NCI-H2029 (cell line): ENCODE results near the gene BTRC.
A peak's percentile ranks its signal among the peaks of the same experiment; 100 is the strongest.
"Not testable (repeated sequence)": the region's sequence is repeated elsewhere in the genome, so short reads cannot be mapped to it uniquely, and the experiment has no call there.

Experiments used
- DNase-seq: peaks from one replicate; lab custom pipeline; 2025; lab: John Stamatoyannopoulos, UW

BTRC gene

DNA sequence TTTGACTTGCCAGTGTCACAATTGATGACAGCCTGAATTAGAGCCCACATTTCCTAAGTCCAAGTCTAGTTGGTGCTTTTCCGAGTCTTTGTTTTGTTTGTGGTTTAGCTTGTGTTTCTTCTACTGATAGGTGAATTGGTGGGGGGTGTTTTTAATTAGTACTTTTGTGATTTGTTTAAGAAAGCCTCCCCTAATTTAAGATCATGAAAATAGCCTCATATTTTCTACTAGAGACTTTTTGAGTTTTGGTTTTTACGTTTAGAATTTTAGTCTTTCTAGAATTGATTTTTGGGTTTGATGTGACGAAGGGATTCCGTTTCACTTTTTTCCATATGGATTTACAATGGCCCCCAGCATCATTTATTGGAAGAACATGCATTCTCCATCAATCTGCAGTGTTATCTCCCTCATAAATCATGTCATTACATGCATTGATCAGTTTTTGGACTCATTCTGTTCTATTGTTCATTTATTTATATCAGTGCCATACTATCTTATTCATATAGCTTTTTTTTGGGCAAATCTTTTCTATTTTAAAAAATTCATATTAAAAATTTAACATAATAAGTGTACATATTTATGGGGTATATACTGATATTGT lies 32.8 kb downstream of the BTRC start:
- no peak for DNase-seq

DNA sequence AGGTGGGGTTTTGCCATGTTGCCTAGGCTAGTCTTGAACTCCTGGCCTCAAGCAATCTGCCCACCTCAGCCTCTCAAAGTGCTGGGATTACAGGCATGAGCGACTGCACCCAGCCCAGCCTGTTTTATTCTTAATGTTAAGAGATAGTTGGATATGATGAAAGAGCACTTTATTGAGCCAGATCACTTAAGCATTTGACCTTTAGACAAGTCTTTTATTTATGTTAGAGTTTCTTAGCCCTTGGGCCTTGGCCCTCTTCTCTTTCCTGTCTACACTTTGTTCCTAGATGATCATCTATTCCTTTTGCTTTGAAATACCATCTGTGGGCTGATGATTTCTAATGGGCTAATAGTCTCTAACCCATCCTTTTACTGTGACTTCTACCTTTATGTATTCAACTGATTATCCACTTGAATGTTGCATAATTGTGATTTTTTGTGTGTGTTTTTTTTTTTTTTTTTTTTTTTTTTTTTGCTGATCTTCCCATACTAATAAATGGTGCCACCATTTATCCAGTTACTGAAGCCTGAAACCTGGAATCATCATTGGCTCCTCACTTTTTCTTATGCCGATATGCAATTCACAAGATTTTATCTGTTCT lies 34.8 kb downstream of the BTRC start:
- no peak for DNase-seq

DNA sequence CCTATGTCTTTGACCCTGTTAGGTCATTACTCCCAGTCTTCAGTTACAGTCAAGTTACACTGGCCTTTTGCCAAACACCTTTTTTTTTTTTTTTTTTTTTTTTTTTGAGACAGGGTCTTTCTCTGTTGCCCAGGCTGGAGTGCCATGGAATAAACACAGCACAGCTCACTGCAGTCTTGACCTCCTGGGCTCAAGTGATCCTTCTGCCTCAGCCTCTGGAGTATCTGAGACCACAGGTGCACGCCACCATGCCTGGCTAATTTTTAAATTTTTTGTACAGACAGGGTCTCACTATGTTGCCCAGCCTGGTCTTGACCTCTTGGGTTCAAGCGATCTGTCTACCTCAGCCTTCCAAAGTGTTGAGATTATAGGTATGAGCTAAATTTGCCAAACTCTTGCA lies 35.6 kb downstream of the BTRC start:
- DNase-seq = not testable (repeated sequence)

DNA sequence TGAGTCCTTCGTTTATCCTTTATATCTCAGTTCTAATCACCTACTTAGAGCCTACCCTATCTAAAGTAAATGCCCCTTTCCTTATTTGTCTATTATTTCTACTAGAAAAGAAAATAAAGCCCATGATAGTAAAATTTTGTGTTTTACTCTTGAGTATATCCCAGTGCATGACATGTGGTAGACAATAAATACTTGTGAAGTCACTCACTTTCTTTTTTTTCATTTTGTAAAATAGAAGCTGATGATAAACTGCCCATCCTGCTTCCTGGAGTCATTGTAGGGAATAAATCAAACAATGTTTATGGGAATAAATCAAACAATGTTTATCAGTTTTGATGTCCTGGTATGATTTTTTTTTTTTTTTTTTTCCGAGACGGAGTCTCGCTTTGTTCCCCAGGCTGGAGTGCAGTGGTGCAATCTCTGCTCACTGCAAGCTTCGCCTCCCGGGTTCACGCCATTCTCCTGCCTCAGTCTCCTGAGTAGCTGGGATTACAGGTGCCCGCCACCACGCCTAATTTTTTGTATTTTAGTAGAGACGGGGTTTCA lies 36.1 kb downstream of the BTRC start:
- DNase-seq = no peak

DNA sequence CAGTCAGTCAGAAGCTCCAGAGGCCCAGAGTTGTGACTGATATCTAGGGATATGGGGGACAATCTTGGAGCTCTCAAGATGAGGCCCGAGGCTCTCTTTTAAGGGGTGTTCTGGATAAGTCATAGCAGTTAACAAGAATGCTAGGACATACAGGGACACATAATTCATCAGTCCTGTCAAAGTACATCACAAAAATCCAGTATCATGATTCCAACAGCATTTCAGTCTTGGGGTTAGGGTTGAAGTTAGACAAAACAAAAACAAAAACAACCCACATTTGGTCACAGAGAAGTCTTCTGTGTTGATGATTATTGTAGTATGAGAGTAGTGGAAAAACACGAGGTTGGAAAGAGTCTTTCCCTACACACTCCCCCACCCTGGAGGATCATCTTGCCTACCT lies 39.4 kb downstream of the BTRC start:
- DNase-seq = no peak

DNA sequence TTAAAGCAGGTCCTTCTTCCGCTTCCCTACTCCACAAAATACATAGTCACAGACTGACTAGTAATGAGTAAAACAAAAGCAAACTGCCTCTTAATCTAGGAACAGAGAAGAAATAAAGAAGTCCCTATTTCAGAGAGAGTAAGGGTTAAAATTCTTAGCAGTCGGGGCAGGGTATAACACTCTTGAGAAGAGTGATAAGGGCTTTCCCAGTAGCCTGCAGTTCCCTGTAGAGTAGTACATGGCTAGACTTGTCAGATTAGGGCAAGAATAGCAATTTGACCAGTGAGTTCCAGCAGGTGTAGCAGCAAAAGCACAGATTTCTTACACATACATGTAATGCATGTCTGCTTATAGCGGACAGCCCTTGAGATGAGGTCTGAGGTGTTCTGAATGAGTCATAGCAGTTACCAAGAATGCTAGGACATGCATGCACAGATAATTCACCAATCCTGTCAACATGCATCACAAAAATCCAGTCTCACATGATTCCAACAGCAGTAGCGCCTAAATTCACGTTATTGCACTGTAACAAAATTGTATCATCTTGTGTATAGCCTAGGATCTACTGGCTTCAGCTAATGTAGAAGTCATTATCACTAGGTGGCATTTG lies 40.7 kb downstream of the BTRC start:
- DNase-seq = no peak

DNA sequence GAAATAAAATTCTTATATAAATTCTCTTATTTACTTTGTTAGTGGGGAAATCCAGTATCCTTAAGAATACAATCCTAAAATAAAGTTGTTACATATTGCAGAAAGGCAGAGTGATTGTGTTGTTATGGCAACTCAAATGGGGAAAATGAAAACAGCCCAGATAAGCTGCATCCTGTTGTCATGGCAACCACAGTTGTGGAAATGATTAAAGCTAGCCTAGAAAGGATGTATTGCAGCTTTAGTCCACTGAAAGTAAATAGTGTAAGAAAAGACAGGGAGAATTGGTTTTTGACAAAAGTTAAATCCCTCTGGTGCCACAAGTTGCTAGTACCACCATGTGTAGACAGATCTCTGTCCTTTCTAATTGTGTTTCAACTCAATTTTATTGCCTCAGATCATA lies 43.2 kb downstream of the BTRC start:
- DNase-seq = no peak

DNA sequence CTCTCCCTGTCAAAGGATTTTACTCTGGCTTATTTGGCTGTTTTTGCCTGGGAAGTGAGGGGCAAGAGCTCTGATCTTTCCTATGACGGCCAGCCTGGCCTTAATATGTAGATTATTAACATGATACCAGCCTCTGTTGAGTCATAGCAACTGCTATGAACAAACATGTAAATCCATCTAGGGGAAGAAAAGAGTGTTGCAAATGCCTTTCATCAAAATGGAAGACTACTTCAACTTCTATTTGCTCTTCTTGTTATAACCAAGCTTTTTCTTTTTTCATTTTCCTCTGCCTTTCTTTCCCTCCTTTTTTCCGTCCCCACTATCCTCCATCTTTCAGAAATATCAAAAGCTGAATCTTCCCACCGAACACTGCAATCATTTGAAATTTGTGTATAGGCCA lies 46.6 kb downstream of the BTRC start:
- DNase-seq = no peak

DNA sequence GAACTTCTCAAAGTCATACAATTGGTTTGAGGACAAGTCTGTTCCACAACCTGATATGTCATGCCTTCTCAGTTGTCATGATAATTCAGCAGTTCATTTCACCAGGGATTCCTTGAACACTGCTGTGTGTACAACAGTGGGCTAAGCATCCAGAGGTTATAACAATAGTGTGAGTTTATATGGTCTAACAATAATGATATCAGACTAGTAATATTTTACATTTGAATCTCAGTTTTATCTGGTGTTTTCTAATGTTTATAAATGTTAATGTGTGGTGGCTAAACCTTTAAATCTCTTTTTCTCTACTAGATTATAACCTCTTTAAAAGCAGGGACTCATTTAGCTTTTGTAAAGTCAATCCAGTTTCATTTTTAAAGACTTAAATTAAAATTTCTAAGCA lies 48.7 kb downstream of the BTRC start:
- DNase-seq = no peak

DNA sequence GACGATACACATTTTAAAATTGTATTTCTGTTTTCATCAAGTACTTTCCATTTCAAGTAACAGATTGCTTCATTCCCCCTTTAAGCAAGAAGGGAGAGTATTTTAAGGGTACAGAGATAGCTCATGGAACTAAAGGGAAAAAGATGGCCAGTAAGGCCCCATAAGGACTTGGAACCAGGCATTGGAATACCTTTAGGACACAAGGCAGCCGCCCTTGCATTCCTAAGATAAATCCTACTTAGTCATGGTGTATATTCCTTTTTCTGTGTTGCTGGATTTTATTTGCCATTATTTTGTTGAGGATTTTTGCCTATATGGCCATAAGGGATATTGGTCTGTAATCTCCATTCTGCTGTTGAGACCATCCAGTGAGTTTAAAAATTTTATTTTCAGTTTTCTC lies 49.2 kb downstream of the BTRC start:
- no peak for DNase-seq

DNA sequence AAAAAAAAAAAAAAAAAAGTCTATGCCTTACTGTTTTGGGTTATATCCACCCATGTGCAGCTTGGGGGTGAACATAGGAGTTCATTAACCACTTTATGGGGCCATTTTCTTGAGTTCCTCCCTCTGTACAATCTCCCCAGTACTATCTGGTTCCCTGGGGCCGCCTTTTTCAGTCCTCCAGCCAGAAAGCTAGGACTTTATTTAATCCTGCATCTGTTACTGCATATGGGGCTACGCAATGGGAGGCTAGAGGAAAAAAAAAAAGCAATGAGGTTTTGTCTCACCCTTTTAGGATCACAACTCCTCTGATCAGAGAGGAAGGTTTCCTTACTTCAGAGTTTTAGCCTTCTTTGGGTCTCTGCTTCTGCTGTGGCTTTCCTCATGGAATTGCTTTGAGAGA lies 51.0 kb downstream of the BTRC start:
- DNase-seq = no peak

DNA sequence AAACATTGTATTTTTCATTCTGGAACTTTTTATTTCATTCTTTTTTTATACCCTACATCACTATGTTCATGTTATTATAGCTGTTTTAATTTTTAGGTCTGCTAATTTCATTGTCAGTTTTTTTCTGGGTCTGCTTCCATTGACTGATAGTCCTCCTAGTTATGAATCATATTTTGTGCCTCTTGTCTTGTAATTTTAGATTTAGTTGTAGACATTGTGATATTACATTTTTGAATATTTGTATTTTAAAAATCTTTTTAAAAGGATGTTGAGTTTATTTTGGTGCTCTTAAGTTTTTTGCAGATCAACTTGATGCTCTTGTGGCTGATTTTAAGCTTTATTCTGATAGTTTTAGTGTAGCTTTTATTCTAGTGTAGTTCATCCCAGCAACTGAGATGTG lies 57.6 kb downstream of the BTRC start:
- no peak for DNase-seq

DNA sequence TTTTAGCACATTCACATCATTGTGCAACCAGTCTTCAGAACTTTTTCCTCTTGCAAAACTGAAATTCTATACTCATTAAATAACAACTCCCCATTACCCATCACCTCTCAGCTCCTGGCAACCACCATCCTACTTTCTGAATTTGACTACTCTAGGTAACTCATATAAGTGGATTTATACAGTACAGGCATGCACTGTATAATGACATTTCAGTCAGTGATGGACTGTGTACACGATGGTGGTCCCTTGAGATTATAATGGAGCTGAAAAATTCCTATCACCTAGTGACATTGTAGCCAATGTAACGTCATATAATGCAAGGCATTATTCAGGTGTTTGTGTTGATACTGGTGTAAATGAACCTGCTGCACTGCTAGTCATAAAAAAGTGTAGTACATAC lies 60.1 kb downstream of the BTRC start:
- DNase-seq = no peak

DNA sequence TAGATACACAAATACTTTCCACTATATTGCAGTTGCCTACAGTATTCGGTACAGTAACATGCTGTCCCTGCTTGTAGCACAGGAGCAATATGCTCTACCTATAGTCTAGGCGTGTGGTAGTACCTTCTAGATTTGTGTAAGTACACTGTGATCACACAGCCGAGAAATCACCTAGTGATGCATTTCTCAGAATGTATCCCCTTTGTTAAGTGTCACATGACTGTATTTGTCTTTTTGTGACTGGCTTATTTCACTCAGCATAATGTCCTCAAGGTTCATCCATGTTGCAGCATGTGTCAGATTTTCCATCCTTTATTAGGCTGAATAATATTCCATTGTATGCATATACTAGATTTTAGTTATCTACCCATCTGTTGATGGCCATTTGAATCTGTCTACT lies 61.9 kb downstream of the BTRC start:
- DNase-seq = no peak

DNA sequence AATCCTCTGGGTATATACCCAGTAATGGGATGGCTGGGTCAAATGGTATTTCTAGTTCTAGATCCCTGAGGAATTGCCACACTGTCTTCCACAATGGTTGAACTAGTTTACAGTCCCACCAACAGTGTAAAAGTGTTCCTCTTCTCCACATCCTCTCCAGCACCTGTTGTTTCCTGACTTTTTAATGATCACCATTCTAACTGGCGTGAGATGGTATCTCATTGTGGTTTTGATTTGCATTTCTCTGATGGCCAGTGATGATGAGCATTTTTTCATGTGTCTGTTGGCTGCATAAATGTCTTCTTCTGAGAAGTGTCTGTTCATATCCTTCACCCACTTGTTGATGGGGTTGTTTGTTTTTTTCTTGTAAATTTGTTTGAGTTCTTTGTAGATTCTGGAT lies 68.0 kb downstream of the BTRC start:
- not testable (repeated sequence) for DNase-seq

DNA sequence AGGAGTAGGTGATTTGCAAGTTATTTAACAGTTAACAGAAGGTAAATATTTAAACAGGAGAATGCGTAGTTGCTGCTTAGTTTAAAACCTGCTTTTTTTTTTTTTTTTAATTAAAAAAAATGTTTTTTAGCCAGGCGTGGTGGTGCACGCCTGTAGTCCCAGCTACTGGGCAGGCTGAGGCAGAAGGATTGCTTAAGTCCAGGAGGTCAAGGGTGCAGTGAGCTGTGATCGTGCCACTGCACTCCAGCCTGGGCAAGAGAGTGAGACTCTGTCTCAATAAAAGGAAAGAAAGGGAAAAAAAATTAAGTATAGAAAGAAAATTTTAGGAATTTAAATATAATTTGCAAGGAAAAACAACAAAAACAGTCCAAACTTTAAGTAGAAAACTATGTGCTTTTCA lies 71.6 kb downstream of the BTRC start:
- DNase-seq = no peak

DNA sequence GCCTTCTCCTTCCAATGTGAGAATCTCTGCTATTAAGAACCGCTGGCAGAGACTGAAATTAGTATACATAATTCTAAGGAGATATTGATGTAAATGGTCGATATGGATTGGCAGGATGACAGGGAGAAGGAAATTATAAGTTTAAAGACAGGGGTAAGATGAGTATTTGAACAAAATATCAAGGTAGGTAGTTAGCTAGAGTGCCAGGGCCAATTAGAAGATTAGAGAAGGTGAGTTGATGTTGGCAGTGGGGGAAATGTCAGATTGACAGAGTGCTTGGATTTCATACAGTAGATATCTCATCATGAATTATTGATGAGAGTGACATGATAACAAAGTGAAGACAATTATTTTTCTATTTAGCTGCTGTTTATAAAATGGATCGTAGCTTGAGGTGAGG lies 74.1 kb downstream of the BTRC start:
- no peak for DNase-seq

DNA sequence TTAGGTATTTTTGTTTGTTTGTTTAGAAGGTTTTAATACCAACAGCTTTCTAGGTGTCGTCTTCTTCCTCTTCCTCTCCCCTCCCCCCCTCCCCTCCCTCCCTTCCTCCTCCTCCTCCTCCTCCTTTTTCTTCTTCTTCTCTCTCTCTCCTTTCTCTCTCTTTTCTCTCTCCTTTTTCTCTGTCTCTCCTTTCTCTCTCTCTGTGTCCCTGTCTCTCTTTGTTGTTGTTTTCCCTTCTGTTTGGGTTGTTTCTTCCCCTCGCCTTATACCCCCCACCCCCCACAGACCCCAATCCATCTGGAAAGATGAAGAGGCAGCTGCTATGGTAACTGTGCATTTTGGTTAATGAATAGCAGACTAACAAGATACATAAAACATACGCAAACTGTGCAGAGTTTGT lies 75.5 kb downstream of the BTRC start:
- DNase-seq = no peak

DNA sequence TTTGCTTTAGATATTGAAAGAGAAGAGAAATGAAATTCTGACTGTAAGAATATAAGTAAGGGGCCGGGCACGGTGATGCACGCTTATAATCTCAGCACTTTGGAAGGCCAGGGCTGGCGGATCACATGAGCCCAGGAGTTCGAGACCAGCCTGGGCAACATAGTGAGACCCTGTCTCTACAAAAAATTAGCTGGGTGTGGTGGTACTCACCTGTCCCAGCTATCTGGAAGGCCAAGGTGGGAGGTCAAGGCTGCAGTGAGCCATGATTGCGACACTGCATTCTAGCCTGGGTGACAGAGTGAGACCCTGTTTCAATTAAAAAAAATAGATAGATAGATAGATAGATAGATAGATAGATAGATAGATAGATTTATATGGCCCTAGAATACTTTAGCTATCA lies 82.3 kb downstream of the BTRC start:
- DNase-seq = no peak

DNA sequence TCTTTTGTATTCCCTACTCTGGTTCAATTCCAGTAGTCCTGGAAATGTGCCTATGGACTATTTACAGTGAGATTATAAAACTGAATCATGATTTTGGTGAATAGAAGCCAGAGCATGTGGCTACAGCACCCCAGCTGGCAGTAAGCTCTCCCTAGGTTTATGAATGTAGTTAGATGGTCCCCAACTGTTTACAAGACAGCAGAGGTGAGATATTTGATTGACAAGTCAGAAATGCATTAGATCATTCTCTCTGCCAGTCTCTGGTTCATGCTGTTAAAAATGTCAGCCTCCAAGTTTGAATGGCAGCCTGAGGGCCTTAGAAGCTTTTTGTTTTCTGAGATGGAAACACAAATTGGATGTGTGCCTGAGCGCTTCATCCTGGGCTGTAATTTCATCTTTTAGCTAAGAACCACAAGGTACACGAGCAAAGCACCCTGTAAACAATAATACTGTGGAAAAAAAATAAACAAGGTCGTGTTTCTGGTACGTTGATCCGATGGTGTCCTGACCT lies 85.0 kb downstream of the BTRC start:
- DNase-seq = no peak

DNA sequence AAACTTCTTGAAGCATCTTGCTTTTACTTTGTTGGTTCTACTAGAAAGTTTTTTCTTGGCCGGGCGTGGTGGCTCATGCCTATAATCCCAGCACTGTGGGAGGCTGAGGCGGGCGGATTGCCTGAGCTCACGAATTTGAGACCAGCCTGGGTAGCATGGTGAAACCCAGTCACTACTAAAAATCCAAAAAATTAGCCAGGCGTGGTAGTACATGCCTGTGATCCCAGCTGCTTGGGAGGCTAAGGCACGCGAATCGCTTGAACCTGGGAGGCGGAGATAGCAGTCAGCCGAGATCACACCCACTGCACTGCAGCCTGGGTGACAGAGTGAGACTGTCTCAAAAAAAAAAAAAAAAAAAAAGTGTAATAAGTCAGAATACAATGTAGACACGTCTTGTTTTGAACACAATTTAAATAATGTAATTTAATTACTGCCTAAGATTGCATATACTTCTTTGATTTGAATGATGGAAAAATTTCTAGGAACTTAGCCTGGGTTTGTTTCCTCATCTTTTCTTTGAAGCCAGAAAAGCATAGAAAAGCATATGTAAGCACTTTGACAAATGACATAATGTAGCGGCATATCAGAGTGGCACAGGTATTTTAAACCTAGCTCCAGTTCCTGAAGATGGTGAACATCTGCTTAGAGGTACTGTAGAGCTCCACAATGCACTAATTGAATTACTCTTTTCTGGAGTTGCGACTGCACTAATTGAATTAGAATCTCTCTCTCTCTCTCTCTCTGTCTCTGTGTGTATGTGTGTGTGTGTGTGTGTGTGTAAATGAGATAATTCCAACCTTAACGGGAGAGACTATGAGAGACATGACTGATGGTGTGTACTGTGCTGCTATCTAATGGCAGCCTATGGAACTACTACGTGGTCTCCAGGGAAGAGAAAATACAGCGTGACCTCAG lies 87.8 kb downstream of the BTRC start:
- peak; percentile 6 for DNase-seq

DNA sequence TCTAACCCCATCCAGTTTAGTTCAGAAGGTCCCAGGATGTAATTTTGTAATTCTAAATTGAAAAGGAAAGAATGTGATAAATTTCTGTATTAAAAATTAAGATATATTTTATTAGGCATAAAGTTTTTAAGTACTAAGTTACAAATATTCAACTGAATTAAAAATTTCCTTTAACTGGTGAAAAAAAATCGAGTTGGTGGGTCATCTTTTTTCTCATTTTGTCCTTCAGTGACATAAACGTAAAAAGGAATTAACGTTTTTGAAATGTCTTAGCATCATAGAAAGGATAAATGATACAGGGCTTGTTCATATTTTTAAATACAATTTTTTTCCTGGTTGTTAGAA lies 88.5 kb downstream of the BTRC start:
- DNase-seq = no peak
